H1 (cell line): ENCODE data around the gene TMIGD1. TPM values are rescaled to one million over a fixed set of nuclear protein-coding genes. Genes with fewer than 3 reads are reported as not detected.
A peak's percentile ranks its signal among the peaks of the same experiment; 100 is the strongest.

ENCODE experiments used
- CTCF ChIA-PET: fragments of 300-600 bp; sonication (Branson Sonifier 250); formaldehyde crosslinking; loops from one replicate; lab custom pipeline; 2021; ENCODE audit not compliant: partially characterized antibody; lab: Charles Lee
- POLR2A ChIA-PET: fragments of 300-600 bp; sonication (Branson Sonifier 250); formaldehyde crosslinking; loops from one replicate; lab custom pipeline; 2021; ENCODE audit warnings: inconsistent platforms; ENCODE audit not compliant: partially characterized antibody; lab: Charles Lee
- DNase-seq, 2 experiments: peaks; one replicate each; pipeline versions ENCODE4 v3.0.0 to v3.0.0-alpha.2; 2010 to 2022; ENCODE audit warnings: low spot score in 2 of 2, low read depth in 1 of 2, mixed read lengths in 1 of 2
- FAIRE-seq: peaks from 2 replicates; lab custom pipeline; 2011; peaks lifted over from hg19 to GRCh38; lab: Jason Lieb, UNC
- H2AFZ ChIP-seq: 2 replicates; pipeline ENCODE4 v1.8.1; 2012; ENCODE audit warnings: low read length, inconsistent platforms
- H2AK5ac ChIP-seq: 2 replicates; pipeline ENCODE4 v1.6.1; 2013; ENCODE audit warnings: low read depth, low read length
- H2BK120ac ChIP-seq: replicated peaks from 2 replicates; pipeline ENCODE3; 2013; ENCODE audit warnings: low read depth, low read length, inconsistent platforms
- H2BK12ac ChIP-seq: 2 replicates; pipeline ENCODE4 v1.6.1; 2013; ENCODE audit warnings: low read depth, low read length
- H2BK15ac ChIP-seq: 2 replicates; pipeline ENCODE4 v1.6.1; 2013; ENCODE audit warnings: low read length
- H2BK20ac ChIP-seq: 2 replicates; pipeline ENCODE4 v1.6.1; 2013; ENCODE audit warnings: low read length
- H2BK5ac ChIP-seq: 2 replicates; pipeline ENCODE4 v1.6.1; 2013; ENCODE audit warnings: low read depth, low read length
- H3K14ac ChIP-seq: 2 replicates; pipeline ENCODE4 v1.6.1; 2013; ENCODE audit warnings: inconsistent platforms; ENCODE audit not compliant: insufficient read length
- H3K18ac ChIP-seq: 2 replicates; pipeline ENCODE4 v1.6.1; 2013; ENCODE audit warnings: low read length; ENCODE audit errors: extremely low read depth
- H3K23ac ChIP-seq: 2 replicates; pipeline ENCODE4 v1.6.1; 2013; ENCODE audit warnings: inconsistent platforms; ENCODE audit not compliant: insufficient read length
- H3K23me2 ChIP-seq: 2 replicates; pipeline ENCODE4 v1.6.1; 2013; ENCODE audit warnings: low read depth, low read length
- H3K27ac ChIP-seq: 2 replicates; pipeline ENCODE4 v1.6.1; 2011; ENCODE audit warnings: low read depth, low read length, inconsistent platforms
- H3K27me3 ChIP-seq, 4 experiments: replicated peaks in 1 of 4; 1 replicate in 1 of 4; 2 replicates in 3 of 4; pipeline versions ENCODE4 v1.6.1 to v1.8.1; 2011 to 2013; ENCODE audit warnings: low read length in 3 of 4, mild to moderate bottlenecking in 3 of 4, inconsistent platforms in 2 of 4, mixed read lengths in 2 of 4, moderate library complexity in 1 of 4; ENCODE audit not compliant: control insufficient read depth in 3 of 4, insufficient read depth in 3 of 4; ENCODE audit errors: extremely low read depth in 1 of 4
- H3K36me3 ChIP-seq, 4 experiments: 2 replicates each; pipeline versions ENCODE4 v1.6.1 to v1.8.1; 2011 to 2013; ENCODE audit warnings: mild to moderate bottlenecking in 4 of 4, low read length in 3 of 4, moderate library complexity in 2 of 4, control low read depth in 1 of 4, inconsistent platforms in 1 of 4; ENCODE audit not compliant: insufficient read depth in 4 of 4, control insufficient read depth in 2 of 4
- H3K4ac ChIP-seq: replicated peaks from 2 replicates; pipeline ENCODE3; 2013; ENCODE audit warnings: low read length, low read depth, mixed read lengths, inconsistent platforms; ENCODE audit not compliant: insufficient read length
- H3K4me1 ChIP-seq, 4 experiments: replicated peaks in 1 of 4; 1 replicate in 1 of 4; 2 replicates in 3 of 4; pipeline versions ENCODE4 v1.6.1 to v1.8.1; 2011 to 2013; ENCODE audit warnings: low read length in 3 of 4, inconsistent platforms in 2 of 4, mixed read lengths in 1 of 4; ENCODE audit not compliant: insufficient read depth in 4 of 4, control insufficient read depth in 3 of 4
- H3K4me2 ChIP-seq, 2 experiments: 2 replicates each; pipeline versions ENCODE4 v1.6.1 to v1.8.1; 2011 to 2013; ENCODE audit warnings: low read depth in 2 of 2, low read length in 2 of 2, control low read depth in 1 of 2, inconsistent platforms in 1 of 2, mild to moderate bottlenecking in 1 of 2; ENCODE audit not compliant: insufficient read depth in 1 of 2
- H3K4me3 ChIP-seq, 4 experiments: fragments of 200-600, 300-600 bp in 1 of 4; sonication (generic), shearing (Covaris generic), sonication (Bioruptor Twin) in 1 of 4; 2 replicates each; pipeline versions ENCODE4 v1.5.1 to v1.8.1; 2011 to 2016; ENCODE audit warnings: low read length in 4 of 4, low read depth in 3 of 4, control low read depth in 2 of 4, inconsistent platforms in 2 of 4, mild to moderate bottlenecking in 2 of 4, mixed read lengths in 1 of 4, moderate library complexity in 1 of 4; ENCODE audit not compliant: insufficient read depth in 2 of 4; ENCODE audit errors: extremely low read depth in 1 of 4
- H3K56ac ChIP-seq: replicated peaks from 2 replicates; pipeline ENCODE3; 2013; ENCODE audit warnings: low read depth, mild to moderate bottlenecking, mixed read lengths, low read length, inconsistent platforms; ENCODE audit not compliant: insufficient read length
- H3K79me1 ChIP-seq: 2 replicates; pipeline ENCODE4 v1.6.1; 2013; ENCODE audit warnings: low read depth, low read length, control low read depth
- H3K79me2 ChIP-seq, 2 experiments: 2 replicates each; pipeline versions ENCODE4 v1.6.1 to v1.8.1; 2012 to 2013; ENCODE audit warnings: low read length in 2 of 2, mild to moderate bottlenecking in 2 of 2, inconsistent platforms in 1 of 2; ENCODE audit not compliant: insufficient read depth in 2 of 2, control insufficient read depth in 1 of 2
- H3K9ac ChIP-seq, 4 experiments: replicated peaks in 1 of 4; 1 replicate in 1 of 4; 2 replicates in 3 of 4; pipeline versions ENCODE4 v1.6.1 to v1.8.1; 2011 to 2013; ENCODE audit warnings: low read depth in 3 of 4, low read length in 3 of 4, control low read depth in 2 of 4, mild to moderate bottlenecking in 2 of 4, moderate library complexity in 2 of 4, inconsistent platforms in 1 of 4; ENCODE audit errors: extremely low read depth in 1 of 4
- H3K9me3 ChIP-seq, 2 experiments: 2 replicates each; pipeline versions ENCODE4 v1.6.1 to v1.8.1; 2012 to 2013; ENCODE audit warnings: mild to moderate bottlenecking in 2 of 2, moderate library complexity in 2 of 2, control low read depth in 1 of 2, inconsistent platforms in 1 of 2, low read depth in 1 of 2, low read length in 1 of 2, mixed read lengths in 1 of 2; ENCODE audit not compliant: insufficient read depth in 2 of 2
- H4K20me1 ChIP-seq, 2 experiments: replicated peaks in 1 of 2; 2 replicates each; pipeline versions ENCODE3 to v1.8.1; 2011 to 2013; ENCODE audit warnings: inconsistent platforms in 2 of 2, low read length in 2 of 2, mild to moderate bottlenecking in 1 of 2; ENCODE audit not compliant: insufficient read depth in 2 of 2, control insufficient read depth in 1 of 2
- H4K5ac ChIP-seq: 2 replicates; pipeline ENCODE4 v1.6.1; 2013; ENCODE audit warnings: low read length, low read depth, mixed read lengths, inconsistent platforms; ENCODE audit not compliant: insufficient read length
- H4K8ac ChIP-seq: 2 replicates; pipeline ENCODE4 v1.8.0; 2013; ENCODE audit warnings: mild to moderate bottlenecking, moderate library complexity, low read length, inconsistent platforms; ENCODE audit not compliant: insufficient read depth; ENCODE audit errors: extremely low read depth
- H4K91ac ChIP-seq: replicated peaks from 2 replicates; pipeline ENCODE3; 2013; ENCODE audit warnings: low read length, mixed read lengths, inconsistent platforms; ENCODE audit not compliant: insufficient read length
- CTBP2 ChIP-seq: IDR thresholded peaks from 2 replicates; pipeline ENCODE4 v1.7.0; 2011; ENCODE audit warnings: borderline replicate concordance, mild to moderate bottlenecking, moderate library complexity, mixed read lengths, low read length; ENCODE audit not compliant: insufficient read depth, insufficient read length
- EP300 ChIP-seq, 2 experiments: IDR thresholded peaks; 1 replicate in 1 of 2; 2 replicates in 1 of 2; pipeline ENCODE4 v1.6.1; 2011 to 2012; ENCODE audit warnings: low read depth in 2 of 2, low read length in 2 of 2, mild to moderate bottlenecking in 2 of 2, borderline replicate concordance in 1 of 2, inconsistent platforms in 1 of 2, moderate library complexity in 1 of 2
- KDM4A ChIP-seq: IDR thresholded peaks from one replicate; pipeline ENCODE4 v1.7.1; 2012; ENCODE audit warnings: low read depth, mild to moderate bottlenecking, moderate library complexity, low read length, inconsistent platforms; ENCODE audit not compliant: severe bottlenecking
- POU5F1 ChIP-seq: IDR thresholded peaks from 2 replicates; pipeline ENCODE4 v1.6.1; 2011; ENCODE audit warnings: low read depth, mild to moderate bottlenecking, low read length, moderate library complexity
- RBBP5 ChIP-seq: IDR thresholded peaks from 2 replicates; pipeline ENCODE4 v1.7.1; 2012; ENCODE audit warnings: low read depth, mild to moderate bottlenecking, inconsistent platforms, low read length, moderate library complexity, borderline replicate concordance
- RFX5 ChIP-seq: IDR thresholded peaks from 2 replicates; pipeline ENCODE4 v1.6.1; 2011; ENCODE audit warnings: low read depth, low read length, improper control_type of control experiment, borderline replicate concordance
- RXRA ChIP-seq: IDR thresholded peaks from 2 replicates; pipeline ENCODE4 v1.6.1; 2011; ENCODE audit warnings: low read depth, mild to moderate bottlenecking, low read length, moderate library complexity; ENCODE audit not compliant: insufficient read depth
- SAP30 ChIP-seq: fragments of 300-600 bp; sonication (generic); IDR thresholded peaks from 2 replicates; pipeline ENCODE4 v1.7.1; 2012; ENCODE audit warnings: low read length, moderate library complexity, mild to moderate bottlenecking, inconsistent platforms; ENCODE audit not compliant: insufficient read depth, insufficient replicate concordance
- SRF ChIP-seq: IDR thresholded peaks from 2 replicates; pipeline ENCODE4 v1.6.1; 2011; ENCODE audit warnings: mild to moderate bottlenecking, low read depth, low read length, moderate library complexity
- TEAD4 ChIP-seq: IDR thresholded peaks from 2 replicates; pipeline ENCODE4 v1.6.1; 2012; ENCODE audit warnings: low read depth, low read length, inconsistent platforms, mixed read lengths
- WGBS, 2 experiments: shearing (Covaris generic) in 1 of 2; methylation state at CpG; one replicate each; pipeline versions ENCODE4 v1.1.6 to v1.1.7; 2013 to 2015; ENCODE audit warnings: low lambda C conversion rate in 2 of 2, mixed read lengths in 2 of 2, inconsistent platforms in 1 of 2, low coverage in 1 of 2, missing lambda C conversion rate in 1 of 2; ENCODE audit not compliant: insufficient replicate concordance in 2 of 2, insufficient coverage in 1 of 2, insufficient read length in 1 of 2; ENCODE audit errors: extremely low coverage in 1 of 2, missing lambda C conversion rate in 1 of 2; 5-methylcytosine and 5-hydroxymethylcytosine counted together
- polyA plus RNA-seq, 7 experiments: library from polyadenylated mRNA; depleted of rRNA in 3 of 7; stranded (reverse) in 5 of 7; unstranded in 2 of 7; fragments of >200 nt in 5 of 7; fragments of 200-250 nt in 2 of 7; gene quantifications; 1 replicate in 5 of 7; 2 replicates in 1 of 7; 4 replicates in 1 of 7; pipeline versions ENCODE4 v1.2.1 to v1.2.3, GENCODE V29; 2011 to 2013; ENCODE audit warnings: missing spikeins in 2 of 7, mixed read lengths in 2 of 7
- total RNA-seq: library from RNA; stranded (reverse); fragmentation: NEBNext Ultra II Directional; extraction: Animal tissue kit (Norgen Biotek cat#: 25700); gene quantifications from 2 replicates; pipeline ENCODE4 v1.2.1, GENCODE V29; 2021

TMIGD1 gene
- total and polyA plus RNA-seq, 2 of the 8 experiments (the other 6 are each of a cell fraction or from before 2014, with no cell fraction given): not detected

GRCh38 chr17:30267625-30268024 is 66.2 kb downstream of the TMIGD1 start:
- Histone ChIP-seq H3K56ac (no peak overlapping the region), H3K27ac (no peak overlapping the region), H3K79me1 (no peaks in the 10 kb centered on the region), H3K27me3 (no peaks in the 10 kb centered on the region), H3K4me2 (no peak overlapping the region), H3K36me3 (peaks cover 4 to 56% (median 26%) of the 10 kb centered on the region in 4 experiments; a peak in 7 of 8 replicates), H3K4me3 (no peak overlapping the region), H2BK15ac (no peak overlapping the region), H3K23me2 (no peaks in the 10 kb centered on the region), H3K4ac (no peak overlapping the region), H2BK20ac (no peak overlapping the region), H3K23ac (no peak overlapping the region), H2AK5ac (no peak overlapping the region), H4K8ac (no peak overlapping the region), H4K91ac (no peak overlapping the region), H3K9ac (peak overlapping the region in 1 of 4 experiments; percentile 34; a peak in 1 of 7 replicates), H2BK120ac (no peak overlapping the region), H3K79me2 (no peaks in the 10 kb centered on the region), H2BK12ac (no peak overlapping the region), H3K14ac (no peak overlapping the region), H3K18ac (no peak overlapping the region), H2AFZ (no peak overlapping the region), H4K5ac (no peak overlapping the region), H3K4me1 (no peaks in the 10 kb centered on the region), H3K9me3 (no peaks in the 10 kb centered on the region), H4K20me1 (peaks cover 0 to 1% of the 10 kb centered on the region in 2 experiments), H2BK5ac (no peak overlapping the region)
- WGBS, 2 experiments: 94% methylated on average over 2 of the region's 2 CpGs; no CpG with 5 or more reads in 1 of the 2 experiments
- DNase-seq: no peak
- no peak for FAIRE-seq
- ChIA-PET CTCF (interaction anchor here (1.3 kb wide), 1 partner anchor 69 kb away, joined by 3 read pairs; no protein-coding TSS in a partner anchor), POLR2A (no interaction called here)
- TF ChIP-seq SAP30: no peak
- TF ChIP-seq KDM4A: no peak
- no peak for TF ChIP-seq POU5F1
- TF ChIP-seq RFX5: no peak
- no peak for TF ChIP-seq EP300 (IDR thresholded peaks at IDR 0.05; ENCODE audit: borderline replicate concordance in 1 of 2, low read depth in 2 of 2, low read length in 2 of 2)
- no peak for TF ChIP-seq RXRA
- TF ChIP-seq CTBP2: no peak
- TF ChIP-seq TEAD4: no peak
- no peak for TF ChIP-seq RBBP5
- no peak for TF ChIP-seq SRF
